Measurements from ENCODE around the gene CIB2. TPM values are rescaled to one million over a fixed set of nuclear protein-coding genes. Genes with fewer than 3 reads are reported as not detected.

The CIB2 gene
- total and polyA plus RNA-seq, 9 donors, result 1.7 to 12.4 (median 8.8) TPM

GRCh38 chr15:78170848-78171773 lies 39.9 kb upstream of the CIB2 start:
- Histone ChIP-seq H3K27ac (no peak overlapping the region), H3K9me3 (no peaks in the 10 kb centered on the region), H3K27me3 (no peaks in the 10 kb centered on the region), H3K4me3 (no peak overlapping the region), H3K4me1 (ENCODE audit: insufficient read depth) (peaks cover 1% of the 10 kb centered on the region), H3K36me3 (peaks cover 2% of the 10 kb centered on the region)
- no peak for DNase-seq
- 91 to 94% (median 92%) methylated on average over 17 of the region's 17 CpGs for WGBS, 3 donors
- intact Hi-C loops (cut with DNase I), result no loop called here
- TF ChIP-seq CTCF (IDR thresholded peaks at IDR 0.05) (no peak), POLR2A (IDR thresholded peaks at IDR 0.05) (no peak), EP300 (IDR thresholded peaks at IDR 0.05) (no peak)

GRCh38 chr15:78168608-78169007 lies 37.4 kb upstream of the CIB2 start:
- 88 to 91% (median 89%) methylated on average over 5 of the region's 5 CpGs for WGBS, 3 donors
- no peak for TF ChIP-seq EP300 (IDR thresholded peaks at IDR 0.05)
- TF ChIP-seq CTCF (IDR thresholded peaks at IDR 0.05), result no peak
- no peak for TF ChIP-seq POLR2A (IDR thresholded peaks at IDR 0.05)

GRCh38 chr15:78167227-78167888 lies 36.1 kb upstream of the CIB2 start:
- no peak for DNase-seq
- H3K36me3 ChIP-seq, result peaks cover 2% of the 10 kb centered on the region
- no peak overlapping the region for H3K27ac ChIP-seq
- TF ChIP-seq CTCF (IDR thresholded peaks at IDR 0.05) (no peak), POLR2A (IDR thresholded peaks at IDR 0.05) (no peak), EP300 (IDR thresholded peaks at IDR 0.05) (no peak)
- H3K27me3 ChIP-seq, result no peaks in the 10 kb centered on the region
- intact Hi-C loops (cut with DNase I), result no loop called here
- H3K4me3 ChIP-seq, result no peak overlapping the region
- no peaks in the 10 kb centered on the region for H3K9me3 ChIP-seq
- 91 to 95% (median 94%) methylated on average over 10 of the region's 10 CpGs for WGBS, 3 donors
- no peaks in the 10 kb centered on the region for H3K4me1 ChIP-seq (ENCODE audit: insufficient read depth)

More at GRCh38 chr15:78168608-78169007, 37.4 kb upstream of the CIB2 start:
- intact Hi-C loops (cut with DNase I), result no loop called here
- peaks cover 1% of the 10 kb centered on the region for H3K4me1 ChIP-seq (ENCODE audit: insufficient read depth)
- no peaks in the 10 kb centered on the region for H3K9me3 ChIP-seq
- H3K4me3 ChIP-seq, result no peak overlapping the region
- no peak for DNase-seq
- peaks cover 2% of the 10 kb centered on the region for H3K36me3 ChIP-seq
- H3K27ac ChIP-seq, result no peak overlapping the region
- H3K27me3 ChIP-seq, result no peaks in the 10 kb centered on the region

- peaks cover 2% of the 10 kb centered on the region for H3K36me3 ChIP-seq
- WGBS, 3 donors, result 91 to 92% (median 92%) methylated on average over 2 of the region's 2 CpGs
- intact Hi-C loops (cut with DNase I), result loop anchor here in 1 of 4 donors (5.0 kb wide), 1 partner anchor 563 kb away; no protein-coding TSS in a partner anchor
Observed at GRCh38 chr15:78164010-78164409, 32.8 kb upstream of the CIB2 start.

More at GRCh38 chr15:78164010-78164409, 32.8 kb upstream of the CIB2 start:
- Histone ChIP-seq H3K4me3 (no peak overlapping the region), H3K9me3 (no peaks in the 10 kb centered on the region), H3K27ac (no peak overlapping the region), H3K27me3 (no peaks in the 10 kb centered on the region), H3K4me1 (ENCODE audit: insufficient read depth) (no peaks in the 10 kb centered on the region)
- TF ChIP-seq EP300 (IDR thresholded peaks at IDR 0.05), result no peak
- no peak for TF ChIP-seq POLR2A (IDR thresholded peaks at IDR 0.05)
- no peak for TF ChIP-seq CTCF (IDR thresholded peaks at IDR 0.05)
- no peak for DNase-seq
